Stimulated activated CD4-positive, alpha-beta T cell treated with anti-CD3 and anti-CD28 coated beads, Interleukin-12 subunit alpha, Interleukin-12 subunit beta, amount 100 ng/mL, for 4 hours (primary cell): ENCODE results near the gene ZG16.

Source experiments
- DNase-seq: peaks from one replicate; pipeline ENCODE4 v3.0.0-alpha.2; 2020

Gene ZG16

DNA sequence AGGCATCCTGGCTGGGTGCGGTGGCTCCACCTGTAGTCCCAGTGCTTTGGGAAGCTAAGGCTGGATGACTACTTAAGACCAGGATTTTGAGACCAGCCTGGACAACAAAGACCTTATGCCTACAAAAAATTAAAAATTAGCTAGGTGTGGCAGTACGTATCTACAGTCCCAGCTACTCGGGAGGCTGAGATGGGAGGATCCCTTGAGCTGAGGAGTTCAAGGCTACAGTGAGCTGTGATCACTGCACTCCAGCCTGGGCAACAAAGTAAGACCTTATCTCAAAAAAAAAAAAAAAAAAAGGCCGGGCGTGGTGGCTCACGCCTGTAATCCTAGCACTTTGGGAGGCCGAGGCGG lies 48.3 kb downstream of the ZG16 start:
- DNase-seq: no peak

GRCh38 chr16:29830774-29831173 lies 52.7 kb downstream of the ZG16 start:
- no peak for DNase-seq

DNA sequence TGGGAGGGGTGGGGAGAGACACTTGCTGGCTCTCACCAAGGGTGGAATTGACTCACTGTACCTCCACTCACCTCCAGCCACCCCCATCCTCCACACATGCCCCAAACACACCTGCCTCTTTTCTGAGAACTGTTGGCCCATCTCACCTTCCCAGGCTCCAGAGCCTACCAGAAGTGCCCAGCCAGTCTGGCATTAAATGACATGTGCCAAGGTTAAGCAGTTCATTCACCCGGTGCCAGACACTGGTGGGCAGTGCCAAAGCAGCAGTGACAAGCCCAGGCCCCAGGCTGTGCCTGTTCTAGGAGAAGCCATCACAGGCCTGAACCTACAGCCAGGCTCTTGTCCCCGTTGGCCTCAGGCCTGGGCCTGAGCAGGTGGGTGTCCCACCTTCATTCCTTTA lies 53.4 kb downstream of the ZG16 start:
- DNase-seq: no peak
